Measurements from ENCODE around the gene LNPEP. TPM values are rescaled to one million over a fixed set of nuclear protein-coding genes. Genes with fewer than 3 reads are reported as not detected.
"Not testable (repeated sequence)": the region's sequence is repeated elsewhere in the genome, so short reads cannot be mapped to it uniquely, and the experiment has no call there.

The LNPEP gene
- total RNA-seq, 2 experiments from 2014 or later: 41.4 to 41.5 TPM

DNA sequence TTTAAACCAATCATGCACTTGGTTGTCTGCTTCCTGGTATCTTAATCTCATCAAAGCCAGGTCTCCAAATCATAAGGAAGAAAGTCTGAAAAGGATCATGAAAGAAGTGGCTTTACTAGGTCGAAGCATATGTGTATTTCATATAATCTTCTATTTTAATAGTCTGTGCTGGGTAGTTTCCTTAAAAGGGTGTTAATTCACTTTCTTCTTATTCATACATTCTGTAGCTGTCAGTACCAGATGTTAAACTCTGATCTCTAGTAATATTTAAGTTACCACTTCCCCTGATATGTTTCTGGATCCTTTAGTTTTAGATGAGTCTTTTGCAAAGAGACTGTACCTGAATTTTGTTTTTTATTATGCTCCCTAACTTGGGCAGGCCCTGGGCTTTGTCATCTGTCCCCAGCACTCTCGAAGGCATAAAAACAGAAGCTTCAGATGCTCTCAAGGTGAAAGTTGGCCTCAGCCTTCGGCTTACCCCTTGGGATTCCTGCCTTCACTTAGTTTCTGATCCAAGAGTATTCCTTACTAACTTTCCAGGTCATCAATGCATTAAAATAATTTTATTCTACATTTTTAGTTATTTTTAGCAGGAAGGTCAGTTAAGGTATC, 15.0 kb upstream of the LNPEP start:
- peaks cover 56% of the 10 kb centered on the region for H3K4me1 Mint-ChIP-seq
- H3K27me3 Mint-ChIP-seq: no peaks in the 10 kb centered on the region
- peaks cover 40% of the 10 kb centered on the region for H3K36me3 Mint-ChIP-seq
- no peaks in the 10 kb centered on the region for H3K9me3 Mint-ChIP-seq
- no peak overlapping the region for H3K4me3 Mint-ChIP-seq
- DNase-seq: no peak
- peak overlapping the region; percentile 16 for H3K27ac Mint-ChIP-seq

- Mint-ChIP-seq H3K36me3 (peaks cover 30% of the 10 kb centered on the region), H3K4me3 (no peak overlapping the region), H3K27me3 (no peaks in the 10 kb centered on the region), H3K27ac (peak overlapping the region; percentile 62), H3K4me1 (peaks cover 61% of the 10 kb centered on the region), H3K9me3 (no peaks in the 10 kb centered on the region)
- DNase-seq: no peak
Observed at GRCh38 chr5:96922499-96923244, 13.2 kb upstream of the LNPEP start.

- Mint-ChIP-seq H3K9me3 (peaks cover under 1% of the 10 kb centered on the region), H3K27ac (peak overlapping the region; percentile 83), H3K4me1 (peaks cover 60% of the 10 kb centered on the region), H3K27me3 (no peaks in the 10 kb centered on the region), H3K36me3 (peaks cover 17% of the 10 kb centered on the region), H3K4me3 (no peak overlapping the region)
- no peak for DNase-seq
Observed at GRCh38 chr5:96924016-96924443, 11.8 kb upstream of the LNPEP start.

- H3K4me3 Mint-ChIP-seq: no peak overlapping the region
- no peaks in the 10 kb centered on the region for H3K27me3 Mint-ChIP-seq
- H3K9me3 Mint-ChIP-seq: peaks cover 4% of the 10 kb centered on the region
- DNase-seq: no peak
- peaks cover 56% of the 10 kb centered on the region for H3K4me1 Mint-ChIP-seq
- H3K36me3 Mint-ChIP-seq: peaks cover 16% of the 10 kb centered on the region
- no peak overlapping the region for H3K27ac Mint-ChIP-seq
Observed at GRCh38 chr5:96926276-96926675, 9.6 kb upstream of the LNPEP start.

GRCh38 chr5:96927008-96927407, 8.9 kb upstream of the LNPEP start:
- H3K27me3 Mint-ChIP-seq: no peaks in the 10 kb centered on the region
- no peak overlapping the region for H3K4me3 Mint-ChIP-seq
- DNase-seq: no peak
- peaks cover 16% of the 10 kb centered on the region for H3K36me3 Mint-ChIP-seq
- H3K9me3 Mint-ChIP-seq: peaks cover 4% of the 10 kb centered on the region
- H3K4me1 Mint-ChIP-seq: peaks cover 59% of the 10 kb centered on the region
- no peak overlapping the region for H3K27ac Mint-ChIP-seq

- H3K36me3 Mint-ChIP-seq: peaks cover 14% of the 10 kb centered on the region
- peaks cover 65% of the 10 kb centered on the region for H3K4me1 Mint-ChIP-seq
- H3K27me3 Mint-ChIP-seq: no peaks in the 10 kb centered on the region
- no peak for DNase-seq
- H3K27ac Mint-ChIP-seq: peak overlapping the region; percentile 30
- H3K9me3 Mint-ChIP-seq: peaks cover 4% of the 10 kb centered on the region
- H3K4me3 Mint-ChIP-seq: no peak overlapping the region
Observed at GRCh38 chr5:96928931-96929708, 6.8 kb upstream of the LNPEP start.

DNA sequence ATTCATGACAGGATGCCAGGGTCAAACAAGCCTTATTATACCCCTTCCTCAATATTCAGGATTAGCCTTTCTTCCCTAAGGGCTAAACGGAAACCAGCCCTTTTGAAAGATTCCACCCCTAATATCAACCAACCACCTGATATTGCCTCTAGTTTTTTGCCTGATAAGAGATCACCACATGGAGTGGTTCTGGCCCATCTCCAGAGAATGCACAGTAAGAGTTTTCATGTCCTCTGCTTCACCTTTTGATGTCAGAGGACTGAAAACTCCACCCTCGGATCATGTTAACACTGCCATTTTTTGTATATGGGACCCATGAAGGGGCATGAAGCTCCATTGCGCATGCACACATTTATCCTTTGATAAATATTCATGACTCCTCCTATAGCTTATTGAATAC, 5.8 kb upstream of the LNPEP start:
- H3K27me3 Mint-ChIP-seq: no peaks in the 10 kb centered on the region
- H3K36me3 Mint-ChIP-seq: peaks cover 12% of the 10 kb centered on the region
- no peak overlapping the region for H3K27ac Mint-ChIP-seq
- peaks cover 58% of the 10 kb centered on the region for H3K4me1 Mint-ChIP-seq
- no peak overlapping the region for H3K4me3 Mint-ChIP-seq
- no peak for DNase-seq
- peaks cover 4% of the 10 kb centered on the region for H3K9me3 Mint-ChIP-seq

- H3K9me3 Mint-ChIP-seq: peaks cover 4% of the 10 kb centered on the region
- no peak overlapping the region for H3K27ac Mint-ChIP-seq
- no peak for DNase-seq
- H3K36me3 Mint-ChIP-seq: peaks cover 12% of the 10 kb centered on the region
- H3K4me3 Mint-ChIP-seq: no peak overlapping the region
- peaks cover 56% of the 10 kb centered on the region for H3K4me1 Mint-ChIP-seq
- H3K27me3 Mint-ChIP-seq: no peaks in the 10 kb centered on the region
Observed at GRCh38 chr5:96930589-96930988, 5.3 kb upstream of the LNPEP start.

GRCh38 chr5:96931037-96931436, 4.8 kb upstream of the LNPEP start:
- not testable (repeated sequence) for H3K9me3 Mint-ChIP-seq, DNase-seq, H3K4me3 Mint-ChIP-seq, H3K27me3 Mint-ChIP-seq
- Mint-ChIP-seq H3K4me1 (peaks cover 55% of the 10 kb centered on the region), H3K27ac (peak overlapping the region; percentile 6), H3K36me3 (peaks cover 12% of the 10 kb centered on the region)

DNA sequence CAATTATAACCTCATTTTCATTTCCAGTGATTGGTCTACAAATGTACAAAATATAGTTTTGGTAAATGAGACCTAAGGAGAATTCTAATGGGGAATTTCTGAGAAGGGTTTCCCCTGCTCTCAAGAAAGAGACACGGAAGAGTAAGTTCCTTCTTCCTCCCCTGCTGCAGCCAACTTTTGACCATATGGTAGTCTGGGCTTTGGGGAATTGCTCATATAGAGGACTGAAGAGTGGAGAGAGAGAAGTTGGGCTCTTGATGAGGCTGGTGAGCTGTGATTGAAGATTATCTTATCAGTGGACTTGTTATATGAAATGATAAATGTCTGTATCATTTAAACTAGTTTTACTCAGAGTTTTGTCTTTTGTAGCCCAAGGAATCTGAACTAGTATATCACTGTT, 4.3 kb upstream of the LNPEP start:
- H3K27ac Mint-ChIP-seq: peak overlapping the region; percentile 6

GRCh38 chr5:96932026-96932425, 3.9 kb upstream of the LNPEP start:
- Mint-ChIP-seq H3K4me3 (peak overlapping the region; percentile 44), H3K27ac (no peak overlapping the region)

More for the DNA sequence above, 4.3 kb upstream of the LNPEP start:
- Mint-ChIP-seq H3K36me3 (peaks cover 13% of the 10 kb centered on the region), H3K4me1 (peaks cover 51% of the 10 kb centered on the region), H3K9me3 (peaks cover 4% of the 10 kb centered on the region), H3K27me3 (no peaks in the 10 kb centered on the region), H3K4me3 (peak overlapping the region; percentile 9)
- no peak for DNase-seq

GRCh38 chr5:96933764-96934707, 1.8 kb upstream of the LNPEP start:
- H3K27ac Mint-ChIP-seq: peak overlapping the region; percentile 95
- H3K4me3 Mint-ChIP-seq: peak overlapping the region; percentile 85
- DNase-seq: no peak
- H3K4me1 Mint-ChIP-seq: peaks cover 65% of the 10 kb centered on the region
- peaks cover 3% of the 10 kb centered on the region for H3K9me3 Mint-ChIP-seq
- H3K36me3 Mint-ChIP-seq: peaks cover 19% of the 10 kb centered on the region
- H3K27me3 Mint-ChIP-seq: no peaks in the 10 kb centered on the region

More at GRCh38 chr5:96932026-96932425, 3.9 kb upstream of the LNPEP start:
- Mint-ChIP-seq H3K36me3 (peaks cover 15% of the 10 kb centered on the region), H3K27me3 (no peaks in the 10 kb centered on the region), H3K4me1 (peaks cover 54% of the 10 kb centered on the region), H3K9me3 (peaks cover 4% of the 10 kb centered on the region)
- DNase-seq: no peak

DNA sequence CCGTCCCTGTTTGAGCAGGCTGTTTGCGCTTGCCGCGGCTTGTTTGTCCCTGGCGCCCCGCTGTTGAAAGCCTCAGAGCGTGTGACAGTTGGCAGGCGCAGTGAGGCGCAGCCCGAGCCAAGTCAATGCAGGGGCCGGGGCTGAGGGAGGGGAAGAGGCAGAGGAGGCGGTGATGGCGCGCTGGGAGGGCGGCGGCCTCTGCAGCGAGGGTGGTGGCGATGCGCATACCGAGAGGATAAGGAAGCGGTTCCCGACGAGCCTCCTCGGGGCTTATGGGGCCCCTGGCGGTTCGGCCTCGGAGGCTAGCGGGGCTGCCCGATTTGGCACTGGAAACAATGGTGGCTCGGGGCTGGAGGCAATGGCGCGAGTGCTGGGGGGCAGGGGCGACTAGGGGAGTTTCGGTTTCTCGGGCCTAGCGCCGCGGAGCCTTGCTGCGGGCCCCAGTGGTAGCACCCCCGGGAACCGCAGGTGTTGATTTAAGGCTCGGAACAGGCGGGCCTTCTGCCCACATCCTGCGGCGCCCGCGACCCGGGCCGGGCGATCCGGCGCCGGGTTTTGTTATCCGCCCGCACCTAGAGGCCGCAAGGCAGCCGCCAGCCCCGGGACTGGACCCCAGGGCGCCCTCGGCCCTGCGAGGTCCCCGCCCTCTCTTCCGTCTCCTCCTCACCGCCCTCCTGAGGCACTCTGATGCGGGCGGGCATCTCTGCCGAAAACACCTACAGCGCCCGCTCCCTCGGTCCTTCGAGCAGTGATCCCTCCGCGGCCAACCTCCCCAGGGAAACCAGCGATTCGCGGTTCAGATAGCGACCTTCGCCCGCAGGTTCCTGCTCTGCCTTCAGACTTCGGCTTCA, 947 bp upstream of the LNPEP start:
- Mint-ChIP-seq H3K27ac (peak overlapping the region; percentile 99), H3K4me3 (peak overlapping the region; percentile 85), H3K27me3 (no peaks in the 10 kb centered on the region), H3K4me1 (peaks cover 64% of the 10 kb centered on the region), H3K36me3 (peaks cover 15% of the 10 kb centered on the region), H3K9me3 (no peaks in the 10 kb centered on the region)
- peak; percentile 97 for DNase-seq
